ENCODE measurements around the gene APBA3. TPM values are rescaled to one million over a fixed set of nuclear protein-coding genes. Genes with fewer than 3 reads are reported as not detected.

Gene APBA3
- total RNA-seq, 4 donors from 2014 or later = 12.9 to 26.5 (median 22.7) TPM

DNA sequence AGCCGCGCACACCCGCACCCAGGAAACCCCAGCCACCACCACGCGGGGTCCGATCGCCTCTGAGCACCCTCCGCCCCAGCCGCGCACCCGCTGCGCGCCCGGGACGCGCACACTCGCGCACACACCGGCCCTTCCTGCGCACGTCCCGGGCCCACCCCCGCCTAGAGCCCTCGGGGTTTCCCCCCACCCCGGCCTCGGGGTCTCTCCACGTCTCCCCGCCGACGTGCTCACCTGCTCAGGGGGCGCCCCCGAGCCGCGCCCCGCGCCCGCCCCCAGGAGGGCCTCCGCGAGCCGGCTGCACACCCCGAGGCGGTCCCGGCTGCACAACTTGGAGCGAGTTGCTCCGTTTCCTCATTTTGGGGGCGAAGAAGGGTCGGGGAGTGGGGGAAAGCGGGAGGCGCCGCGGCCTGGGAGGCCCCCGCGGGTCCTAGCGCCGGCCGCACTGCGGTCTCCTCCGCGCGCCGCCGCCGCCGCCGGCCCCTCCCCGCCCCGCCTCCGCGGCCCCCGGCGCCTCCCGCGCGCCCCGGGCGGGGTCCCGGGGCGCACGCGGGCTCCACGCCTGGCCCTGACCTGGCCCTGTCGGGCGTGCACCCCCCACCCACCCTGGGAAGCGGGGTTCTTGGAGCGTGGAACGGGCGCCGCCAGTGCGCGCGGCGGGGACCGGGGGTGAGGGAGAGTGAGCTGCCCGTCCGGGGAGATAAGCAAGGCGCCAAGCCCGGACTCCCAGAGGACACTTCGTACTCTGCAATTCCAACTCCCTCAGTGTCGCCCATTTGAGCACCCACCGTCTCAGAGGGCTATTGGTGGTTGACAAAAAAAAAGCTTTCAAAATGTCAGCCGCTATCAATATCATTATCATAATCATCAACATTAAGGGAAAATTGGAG lies 24.7 kb upstream of the APBA3 start, which contains the start of gene MATK:
Gene MATK (minus strand): TSS at position 444 of the 887 bp plus-strand sequence. CDS start 1,246 bp downstream, outside the sequence.
- WGBS, 2 donors = 37 to 43% methylated on average over 6 to 7 of the region's 101 CpGs
- TF ChIP-seq POLR2A (IDR thresholded peaks at IDR 0.05) = no peak
- TF ChIP-seq, protein P1, sequence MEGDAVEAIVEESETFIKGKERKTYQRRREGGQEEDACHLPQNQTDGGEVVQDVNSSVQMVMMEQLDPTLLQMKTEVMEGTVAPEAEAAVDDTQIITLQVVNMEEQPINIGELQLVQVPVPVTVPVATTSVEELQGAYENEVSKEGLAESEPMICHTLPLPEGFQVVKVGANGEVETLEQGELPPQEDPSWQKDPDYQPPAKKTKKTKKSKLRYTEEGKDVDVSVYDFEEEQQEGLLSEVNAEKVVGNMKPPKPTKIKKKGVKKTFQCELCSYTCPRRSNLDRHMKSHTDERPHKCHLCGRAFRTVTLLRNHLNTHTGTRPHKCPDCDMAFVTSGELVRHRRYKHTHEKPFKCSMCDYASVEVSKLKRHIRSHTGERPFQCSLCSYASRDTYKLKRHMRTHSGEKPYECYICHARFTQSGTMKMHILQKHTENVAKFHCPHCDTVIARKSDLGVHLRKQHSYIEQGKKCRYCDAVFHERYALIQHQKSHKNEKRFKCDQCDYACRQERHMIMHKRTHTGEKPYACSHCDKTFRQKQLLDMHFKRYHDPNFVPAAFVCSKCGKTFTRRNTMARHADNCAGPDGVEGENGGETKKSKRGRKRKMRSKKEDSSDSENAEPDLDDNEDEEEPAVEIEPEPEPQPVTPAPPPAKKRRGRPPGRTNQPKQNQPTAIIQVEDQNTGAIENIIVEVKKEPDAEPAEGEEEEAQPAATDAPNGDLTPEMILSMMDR (IDR thresholded peaks at IDR 0.05) = no peak
- Histone ChIP-seq H3K36me3 (no peaks in the 10 kb centered on the region), H3K27me3 (peaks cover 0 to 75% (median 0%) of the 10 kb centered on the region in 4 donors), H3K27ac (peak within 1 kb of the TSS in 1 of 4 donors; percentile 50), H3K4me1 (peaks cover 6 to 16% (median 12%) of the 10 kb centered on the region in 3 donors), H3K4me3 (peak within 1 kb of the TSS; percentile 20 to 54 (median 37)), H3K9me3 (peaks cover 0 to 17% (median 11%) of the 10 kb centered on the region in 3 donors)
- no peak for DNase-seq
- intact Hi-C loops (cut with DNase I) = no loop called here

DNA sequence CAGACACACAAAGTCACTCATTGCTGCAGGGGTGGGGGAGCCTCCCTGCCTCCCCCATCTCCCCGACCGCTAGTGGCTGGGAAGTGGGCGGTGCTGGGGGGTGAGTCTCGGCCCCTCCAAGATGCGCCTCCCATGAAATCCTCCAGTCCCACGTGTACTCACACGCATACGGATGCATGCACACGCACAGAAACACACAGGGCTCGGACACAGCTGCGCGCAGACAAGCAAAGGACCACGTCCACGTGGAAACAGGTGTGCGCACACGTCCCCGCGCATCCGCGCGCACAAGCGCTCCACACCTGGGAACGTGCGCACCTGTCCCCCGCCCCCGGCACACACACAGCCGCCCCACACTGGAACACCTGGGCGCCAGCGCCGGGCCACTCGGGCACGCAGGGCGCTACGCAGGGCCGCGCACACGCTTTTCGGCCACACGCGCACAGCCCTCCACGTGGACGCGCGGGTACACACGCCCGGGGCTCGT lies 24.0 kb upstream of the APBA3 start:
- Histone ChIP-seq H3K36me3 (no peaks in the 10 kb centered on the region), H3K27me3 (peaks cover 0 to 69% (median 0%) of the 10 kb centered on the region in 4 donors), H3K4me1 (peaks cover 6 to 16% (median 12%) of the 10 kb centered on the region in 3 donors), H3K27ac (peak overlapping the region in 1 of 4 donors; percentile 50), H3K4me3 (peak overlapping the region; percentile 20 to 54 (median 37)), H3K9me3 (peaks cover 0 to 22% (median 14%) of the 10 kb centered on the region in 3 donors)
- no peak for DNase-seq
- TF ChIP-seq, protein P1 (IDR thresholded peaks at IDR 0.05) = no peak
- intact Hi-C loops (cut with DNase I) = no loop called here
- 0% methylated on average over 5 of the region's 47 CpGs; no CpG with 5 or more reads in 1 of the 2 donors for WGBS, 2 donors

DNA sequence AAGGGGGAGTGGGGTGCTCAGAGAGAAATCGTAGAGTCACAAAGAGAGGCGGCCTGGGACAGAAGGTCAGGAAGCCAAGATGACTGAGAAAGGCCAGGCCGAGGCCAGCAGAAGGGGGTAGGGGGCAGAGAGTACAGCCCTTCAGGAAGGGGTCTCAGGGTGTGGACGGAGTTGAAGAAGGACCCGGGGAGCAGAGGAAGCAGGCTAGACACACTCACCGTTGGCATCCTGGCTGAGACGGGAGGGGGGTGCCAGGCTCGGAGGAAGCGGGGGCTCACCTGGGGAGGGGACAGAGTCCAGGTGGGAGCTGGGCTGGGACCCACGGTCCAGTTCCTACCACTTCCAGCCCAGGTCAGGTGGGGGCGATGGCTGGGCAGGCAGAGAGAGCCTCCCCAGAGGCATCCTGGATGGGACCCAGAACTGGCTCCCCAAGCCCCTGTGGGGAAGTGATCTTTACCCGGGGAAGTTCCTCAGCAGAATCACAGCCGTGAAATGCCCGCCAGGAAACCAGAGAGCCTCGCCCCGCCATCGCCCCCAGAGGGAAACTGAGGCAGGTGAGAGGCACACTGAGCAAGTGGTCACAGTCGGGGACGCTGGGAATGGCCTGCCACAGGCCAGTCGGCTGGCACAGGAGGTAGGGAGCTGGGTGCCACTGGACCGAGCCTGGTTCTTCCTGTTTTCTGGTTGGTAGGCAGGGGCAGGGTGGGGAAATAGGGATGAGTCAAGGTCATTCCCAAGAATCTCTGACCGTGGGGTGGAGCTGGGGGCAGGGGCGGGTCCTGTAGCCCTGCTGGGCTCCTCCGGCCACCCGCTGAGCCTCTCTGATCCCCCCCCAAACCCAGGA lies 23.3 kb upstream of the APBA3 start:
- no peak for DNase-seq
- Histone ChIP-seq H3K4me3 (peak overlapping the region in 3 of 4 donors; percentile 28 to 54 (median 46)), H3K27ac (no peak overlapping the region), H3K36me3 (no peaks in the 10 kb centered on the region), H3K9me3 (peaks cover 0 to 22% (median 14%) of the 10 kb centered on the region in 3 donors), H3K4me1 (peaks cover 6 to 16% (median 12%) of the 10 kb centered on the region in 3 donors), H3K27me3 (peaks cover 0 to 63% (median 0%) of the 10 kb centered on the region in 4 donors)
- WGBS, 2 donors = 26 to 35% methylated on average over 7 to 9 of the region's 25 CpGs
- no peak for TF ChIP-seq POLR2A (IDR thresholded peaks at IDR 0.05)
- TF ChIP-seq, protein P1 (IDR thresholded peaks at IDR 0.05) = no peak
- intact Hi-C loops (cut with DNase I) = no loop called here

- WGBS, 2 donors = 60 to 84% methylated on average over 4 to 11 of the region's 49 CpGs
- TF ChIP-seq POLR2A (IDR thresholded peaks at IDR 0.05) = no peak
- TF ChIP-seq, protein P1 (IDR thresholded peaks at IDR 0.05) = peak in 1 of 6 experiments; percentile 41
- Histone ChIP-seq H3K36me3 (no peaks in the 10 kb centered on the region), H3K4me1 (peaks cover 6 to 16% (median 12%) of the 10 kb centered on the region in 3 donors), H3K27me3 (peaks cover 0 to 68% (median 0%) of the 10 kb centered on the region in 4 donors), H3K27ac (no peak overlapping the region), H3K4me3 (no peak overlapping the region), H3K9me3 (peaks cover 0 to 22% (median 14%) of the 10 kb centered on the region in 3 donors)
- intact Hi-C loops (cut with DNase I) = no loop called here
- no peak for DNase-seq
Measured at GRCh38 chr19:3783660-3784584, 22.4 kb upstream of the APBA3 start.
